SK-N-SH treated with all-trans-retinoic acid at 6 μM for 48 hours (cell line): ENCODE data around the gene MOK.

Source experiments
- ATAC-seq: fragments of 200-7000 bp; cut with Tn5 transposase; 3 replicates; pipeline ENCODE4 v1.9.1; 2020; ENCODE audit warnings: mild to moderate bottlenecking, moderate library complexity
- ARNTL ChIP-seq: fragments of 450-650 bp; formaldehyde crosslinking; IDR thresholded peaks from 2 replicates; pipeline ENCODE4 v1.5.0; 2020; ENCODE audit warnings: low read depth, mild to moderate bottlenecking, moderate library complexity, borderline replicate concordance
- CSDC2 ChIP-seq: fragments of 250-450 bp; sonication (Bioruptor Pico); IDR thresholded peaks from 2 replicates; pipeline ENCODE4 v1.5.0; 2020; ENCODE audit warnings: mild to moderate bottlenecking, moderate library complexity
- GLIS3 ChIP-seq: fragments of 250-450 bp; sonication (Bioruptor Pico); IDR thresholded peaks from 2 replicates; pipeline ENCODE4 v1.5.0; 2020; ENCODE audit warnings: mild to moderate bottlenecking, moderate library complexity
- ISL1 ChIP-seq: fragments of 250-450 bp; sonication (Bioruptor Pico); IDR thresholded peaks from 2 replicates; pipeline ENCODE4 v2.1.2; 2022; ENCODE audit warnings: mild to moderate bottlenecking, moderate library complexity
- OSR1 ChIP-seq: fragments of 250-450 bp; sonication (Bioruptor Pico); IDR thresholded peaks from 2 replicates; pipeline ENCODE4 v1.8.0; 2022; ENCODE audit warnings: moderate library complexity, mild to moderate bottlenecking, inconsistent platforms
- PPARA ChIP-seq: fragments of 250-450 bp; sonication (Bioruptor Pico); IDR thresholded peaks from 2 replicates; pipeline ENCODE4 v1.5.0; 2020; ENCODE audit warnings: mild to moderate bottlenecking, borderline replicate concordance
- RARB ChIP-seq: fragments of 250-450 bp; sonication (Bioruptor Pico); IDR thresholded peaks from 2 replicates; pipeline ENCODE4 v1.8.0; 2021; ENCODE audit warnings: mild to moderate bottlenecking, moderate library complexity
- SNAI2 ChIP-seq: fragments of 250-450 bp; sonication (Bioruptor Pico); IDR thresholded peaks from 2 replicates; pipeline ENCODE4 v1.5.0; 2020; ENCODE audit warnings: mild to moderate bottlenecking, moderate library complexity
- TCF4 ChIP-seq: fragments of 250-450 bp; sonication (Bioruptor Pico); IDR thresholded peaks from 2 replicates; pipeline ENCODE4 v1.8.0; 2021; ENCODE audit warnings: mild to moderate bottlenecking, moderate library complexity, borderline replicate concordance
- TOX ChIP-seq: fragments of 250-450 bp; sonication (Bioruptor Pico); IDR thresholded peaks from 2 replicates; pipeline ENCODE4 v1.8.0; 2021; ENCODE audit warnings: mild to moderate bottlenecking, moderate library complexity, borderline replicate concordance
- ZC3H10 ChIP-seq: fragments of 250-450 bp; sonication (Bioruptor Pico); IDR thresholded peaks from 2 replicates; pipeline ENCODE4 v1.5.1; 2021; ENCODE audit warnings: mild to moderate bottlenecking, moderate library complexity
- ZFP3 ChIP-seq: fragments of 250-450 bp; sonication (Bioruptor Pico); IDR thresholded peaks from 2 replicates; pipeline ENCODE4 v1.5.0; 2020; ENCODE audit warnings: mild to moderate bottlenecking, moderate library complexity
- ZFP30 ChIP-seq: fragments of 450-650 bp; formaldehyde crosslinking; IDR thresholded peaks from 2 replicates; pipeline ENCODE4 v1.5.0; 2022; ENCODE audit warnings: mild to moderate bottlenecking, moderate library complexity
- ZNF565 ChIP-seq: fragments of 450-650 bp; formaldehyde crosslinking; conservative IDR thresholded peaks from 2 replicates; pipeline ENCODE4 v1.5.0; 2020; ENCODE audit warnings: low read depth, mild to moderate bottlenecking, moderate library complexity
- ZNF70 ChIP-seq: fragments of 450-650 bp; formaldehyde crosslinking; IDR thresholded peaks from 2 replicates; pipeline ENCODE4 v1.5.0; 2020; ENCODE audit warnings: mild to moderate bottlenecking, moderate library complexity
- ZNF8 ChIP-seq: fragments of 450-650 bp; formaldehyde crosslinking; IDR thresholded peaks from 2 replicates; pipeline ENCODE4 v1.5.0; 2020; ENCODE audit warnings: mild to moderate bottlenecking, moderate library complexity
- TF ChIP-seq, protein P1 (sequence below): fragments of 250-450 bp; sonication (Bioruptor Pico); IDR thresholded peaks from 2 replicates; pipeline ENCODE4 v1.5.0; 2020; ENCODE audit warnings: mild to moderate bottlenecking, moderate library complexity
- TF ChIP-seq, protein P2 (sequence below): fragments of 250-450 bp; sonication (Bioruptor Pico); IDR thresholded peaks from 2 replicates; pipeline ENCODE4 v1.8.0; 2021; ENCODE audit warnings: low read depth, mild to moderate bottlenecking, moderate library complexity, borderline replicate concordance
- TF ChIP-seq, protein P3 (sequence below): fragments of 250-450 bp; sonication (Bioruptor Pico); IDR thresholded peaks from 2 replicates; pipeline ENCODE4 v1.5.1; 2021; ENCODE audit warnings: mild to moderate bottlenecking, moderate library complexity
- TF ChIP-seq, protein P4 (sequence below): fragments of 250-450 bp; sonication (Bioruptor Pico); IDR thresholded peaks from 2 replicates; pipeline ENCODE4 v1.5.1; 2020; ENCODE audit warnings: low read depth, mild to moderate bottlenecking, moderate library complexity

MOK gene

DNA sequence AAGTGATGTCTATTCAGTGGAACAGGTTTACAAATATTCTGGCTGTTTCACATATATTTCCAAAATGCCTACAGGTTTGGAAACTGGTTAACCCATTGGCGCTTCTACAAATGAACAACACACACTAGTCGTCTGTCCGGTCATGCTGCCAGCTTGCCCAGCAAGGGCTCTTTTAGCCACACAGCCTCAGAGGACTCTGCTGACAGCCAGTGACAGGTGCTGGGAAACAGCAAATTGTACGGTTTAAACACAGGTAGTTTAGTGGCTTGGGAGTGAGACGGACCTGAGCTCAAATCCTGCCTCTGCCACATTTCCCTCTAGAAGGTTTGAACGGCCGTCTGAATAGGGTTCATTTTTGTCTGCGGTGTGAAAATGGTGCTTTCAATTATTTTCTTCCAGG, 53.8 kb downstream of the MOK start (continued):
- TF ChIP-seq, protein P1, sequence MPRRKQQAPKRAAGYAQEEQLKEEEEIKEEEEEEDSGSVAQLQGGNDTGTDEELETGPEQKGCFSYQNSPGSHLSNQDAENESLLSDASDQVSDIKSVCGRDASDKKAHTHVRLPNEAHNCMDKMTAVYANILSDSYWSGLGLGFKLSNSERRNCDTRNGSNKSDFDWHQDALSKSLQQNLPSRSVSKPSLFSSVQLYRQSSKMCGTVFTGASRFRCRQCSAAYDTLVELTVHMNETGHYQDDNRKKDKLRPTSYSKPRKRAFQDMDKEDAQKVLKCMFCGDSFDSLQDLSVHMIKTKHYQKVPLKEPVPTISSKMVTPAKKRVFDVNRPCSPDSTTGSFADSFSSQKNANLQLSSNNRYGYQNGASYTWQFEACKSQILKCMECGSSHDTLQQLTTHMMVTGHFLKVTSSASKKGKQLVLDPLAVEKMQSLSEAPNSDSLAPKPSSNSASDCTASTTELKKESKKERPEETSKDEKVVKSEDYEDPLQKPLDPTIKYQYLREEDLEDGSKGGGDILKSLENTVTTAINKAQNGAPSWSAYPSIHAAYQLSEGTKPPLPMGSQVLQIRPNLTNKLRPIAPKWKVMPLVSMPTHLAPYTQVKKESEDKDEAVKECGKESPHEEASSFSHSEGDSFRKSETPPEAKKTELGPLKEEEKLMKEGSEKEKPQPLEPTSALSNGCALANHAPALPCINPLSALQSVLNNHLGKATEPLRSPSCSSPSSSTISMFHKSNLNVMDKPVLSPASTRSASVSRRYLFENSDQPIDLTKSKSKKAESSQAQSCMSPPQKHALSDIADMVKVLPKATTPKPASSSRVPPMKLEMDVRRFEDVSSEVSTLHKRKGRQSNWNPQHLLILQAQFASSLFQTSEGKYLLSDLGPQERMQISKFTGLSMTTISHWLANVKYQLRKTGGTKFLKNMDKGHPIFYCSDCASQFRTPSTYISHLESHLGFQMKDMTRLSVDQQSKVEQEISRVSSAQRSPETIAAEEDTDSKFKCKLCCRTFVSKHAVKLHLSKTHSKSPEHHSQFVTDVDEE (CRISPR knock-in tag): no peak

DNA sequence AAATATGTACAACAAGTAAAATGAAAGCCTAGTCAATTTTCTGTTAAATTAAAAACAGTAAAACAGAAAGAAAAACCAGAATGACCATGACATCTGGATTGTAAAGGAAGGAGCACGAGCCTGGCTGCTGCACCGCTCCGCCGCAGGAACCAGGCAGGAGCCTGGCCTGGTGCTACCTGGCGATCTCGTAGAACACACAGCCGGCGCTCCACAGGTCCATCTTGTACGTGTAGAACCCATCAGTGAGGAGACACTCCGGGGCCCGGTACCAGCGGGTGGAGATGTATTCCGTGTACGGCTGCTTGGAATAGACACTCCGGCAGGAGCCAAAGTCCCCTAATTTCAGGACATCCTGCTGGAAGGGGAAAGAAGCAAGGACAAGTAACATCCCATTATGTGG, 54.3 kb downstream of the MOK start:
- TF ChIP-seq SNAI2: no peak
- TF ChIP-seq, protein P2, sequence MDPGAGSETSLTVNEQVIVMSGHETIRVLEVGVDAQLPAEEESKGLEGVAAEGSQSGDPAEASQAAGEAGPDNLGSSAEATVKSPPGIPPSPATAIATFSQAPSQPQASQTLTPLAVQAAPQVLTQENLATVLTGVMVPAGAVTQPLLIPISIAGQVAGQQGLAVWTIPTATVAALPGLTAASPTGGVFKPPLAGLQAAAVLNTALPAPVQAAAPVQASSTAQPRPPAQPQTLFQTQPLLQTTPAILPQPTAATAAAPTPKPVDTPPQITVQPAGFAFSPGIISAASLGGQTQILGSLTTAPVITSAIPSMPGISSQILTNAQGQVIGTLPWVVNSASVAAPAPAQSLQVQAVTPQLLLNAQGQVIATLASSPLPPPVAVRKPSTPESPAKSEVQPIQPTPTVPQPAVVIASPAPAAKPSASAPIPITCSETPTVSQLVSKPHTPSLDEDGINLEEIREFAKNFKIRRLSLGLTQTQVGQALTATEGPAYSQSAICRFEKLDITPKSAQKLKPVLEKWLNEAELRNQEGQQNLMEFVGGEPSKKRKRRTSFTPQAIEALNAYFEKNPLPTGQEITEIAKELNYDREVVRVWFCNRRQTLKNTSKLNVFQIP (CRISPR knock-in tag): no peak
- no peak for ATAC-seq

DNA sequence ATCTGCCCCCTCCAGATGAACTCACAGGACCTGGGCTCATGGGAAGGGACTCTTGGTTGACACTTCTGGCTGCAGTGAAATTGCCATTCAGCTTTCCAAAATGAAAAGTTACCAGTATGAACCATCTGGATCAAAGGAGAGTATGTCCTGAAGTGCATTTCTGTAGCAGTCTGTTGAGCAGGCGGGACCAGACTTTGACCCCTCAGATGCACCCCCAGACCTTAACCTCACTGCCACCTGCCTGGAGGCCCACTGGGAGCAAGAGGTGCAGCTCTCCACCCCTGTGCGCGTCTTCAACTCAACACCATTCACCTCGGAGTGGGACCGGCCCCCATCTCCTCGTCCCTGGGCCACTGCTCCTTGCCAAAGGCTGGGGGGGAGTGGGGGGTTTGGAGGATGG, 55.0 kb downstream of the MOK start:
- no peak for ATAC-seq
- TF ChIP-seq CSDC2 (CRISPR knock-in tag): no peak
- TF ChIP-seq ZNF565: no peak
- TF ChIP-seq, protein P3, sequence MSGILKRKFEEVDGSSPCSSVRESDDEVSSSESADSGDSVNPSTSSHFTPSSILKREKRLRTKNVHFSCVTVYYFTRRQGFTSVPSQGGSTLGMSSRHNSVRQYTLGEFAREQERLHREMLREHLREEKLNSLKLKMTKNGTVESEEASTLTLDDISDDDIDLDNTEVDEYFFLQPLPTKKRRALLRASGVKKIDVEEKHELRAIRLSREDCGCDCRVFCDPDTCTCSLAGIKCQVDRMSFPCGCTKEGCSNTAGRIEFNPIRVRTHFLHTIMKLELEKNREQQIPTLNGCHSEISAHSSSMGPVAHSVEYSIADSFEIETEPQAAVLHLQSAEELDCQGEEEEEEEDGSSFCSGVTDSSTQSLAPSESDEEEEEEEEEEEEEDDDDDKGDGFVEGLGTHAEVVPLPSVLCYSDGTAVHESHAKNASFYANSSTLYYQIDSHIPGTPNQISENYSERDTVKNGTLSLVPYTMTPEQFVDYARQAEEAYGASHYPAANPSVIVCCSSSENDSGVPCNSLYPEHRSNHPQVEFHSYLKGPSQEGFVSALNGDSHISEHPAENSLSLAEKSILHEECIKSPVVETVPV: no peak
- no peak for TF ChIP-seq ZNF70 (CRISPR knock-in tag)
- no peak for TF ChIP-seq GLIS3
- TF ChIP-seq TOX (CRISPR knock-in tag): no peak
- TF ChIP-seq ZFP30 (CRISPR knock-in tag): no peak
- TF ChIP-seq, protein P4, sequence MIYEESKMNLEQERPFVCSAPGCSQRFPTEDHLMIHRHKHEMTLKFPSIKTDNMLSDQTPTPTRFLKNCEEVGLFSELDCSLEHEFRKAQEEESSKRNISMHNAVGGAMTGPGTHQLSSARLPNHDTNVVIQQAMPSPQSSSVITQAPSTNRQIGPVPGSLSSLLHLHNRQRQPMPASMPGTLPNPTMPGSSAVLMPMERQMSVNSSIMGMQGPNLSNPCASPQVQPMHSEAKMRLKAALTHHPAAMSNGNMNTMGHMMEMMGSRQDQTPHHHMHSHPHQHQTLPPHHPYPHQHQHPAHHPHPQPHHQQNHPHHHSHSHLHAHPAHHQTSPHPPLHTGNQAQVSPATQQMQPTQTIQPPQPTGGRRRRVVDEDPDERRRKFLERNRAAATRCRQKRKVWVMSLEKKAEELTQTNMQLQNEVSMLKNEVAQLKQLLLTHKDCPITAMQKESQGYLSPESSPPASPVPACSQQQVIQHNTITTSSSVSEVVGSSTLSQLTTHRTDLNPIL (CRISPR knock-in tag): no peak

DNA sequence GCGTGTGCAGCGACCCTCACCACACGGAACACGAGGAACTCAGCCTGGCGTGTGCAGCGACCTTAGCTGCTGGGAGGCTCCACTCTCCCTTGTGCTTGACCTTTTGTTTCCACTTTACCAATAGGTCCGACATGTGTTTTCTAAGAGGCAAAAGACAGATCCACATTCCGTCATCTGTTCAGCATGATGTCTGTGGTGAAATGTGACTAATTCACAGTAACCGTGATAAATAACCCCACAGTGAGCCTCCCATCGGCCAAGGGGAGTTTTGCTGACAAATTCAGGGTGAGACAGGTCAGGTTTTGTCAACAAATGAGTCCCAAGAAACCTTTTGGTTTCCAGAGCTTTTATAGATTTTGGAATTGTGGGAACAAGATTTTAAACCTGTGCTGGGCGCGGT, 55.9 kb downstream of the MOK start:
- no peak for TF ChIP-seq GLIS3
- TF ChIP-seq SNAI2: no peak
- TF ChIP-seq, protein P2 (CRISPR knock-in tag): no peak
- no peak for TF ChIP-seq ARNTL (CRISPR knock-in tag)
- no peak for TF ChIP-seq TOX (CRISPR knock-in tag)
- TF ChIP-seq ZNF8: no peak
- no peak for TF ChIP-seq ZNF70 (CRISPR knock-in tag)
- TF ChIP-seq PPARA (CRISPR knock-in tag): no peak
- TF ChIP-seq OSR1 (CRISPR knock-in tag): no peak
- no peak for TF ChIP-seq TCF4 (CRISPR knock-in tag)
- no peak for TF ChIP-seq ISL1 (CRISPR knock-in tag)
- no peak for TF ChIP-seq ZC3H10 (CRISPR knock-in tag)
- TF ChIP-seq RARB: no peak
- TF ChIP-seq, protein P3: no peak
- TF ChIP-seq, protein P4 (CRISPR knock-in tag): no peak
- TF ChIP-seq CSDC2 (CRISPR knock-in tag): no peak
- TF ChIP-seq ZFP3 (CRISPR knock-in tag): no peak
- ATAC-seq: no peak
